Left cardiac atrium (tissue), 4 donors: ENCODE data around the gene FCAMR. TPM values are rescaled to one million over a fixed set of nuclear protein-coding genes. Genes with fewer than 3 reads are reported as not detected.

Experiments
- ATAC-seq, 2 donors: fragments of 200-7000 bp; cut with Tn5 transposase; one replicate each; pipeline ENCODE4 v1.9.1; 2020; ENCODE audit warnings: mild to moderate bottlenecking in 2 of 2, moderate library complexity in 2 of 2
- DNase-seq: peaks from one replicate; pipeline ENCODE4 v3.0.0-alpha.2; 2020
- intact Hi-C, 2 donors: fragments of 100-400 bp; cut with DNase I; formaldehyde crosslinking; loops; one replicate each; pipeline versions ENCODE4 v1.14.1 to v1.15.1; 2022 to 2023
- total RNA-seq, 2 donors: library from RNA; stranded (reverse); fragmentation: NEBNext Ultra II Directional; extraction: Animal tissue kit (Norgen Biotek cat#: 25700); gene quantifications; one replicate each; pipeline ENCODE4 v1.2.1, GENCODE V29; 2021
- donor health status: DM: no; HTN: yes; CAD: no.
- donor health status: DM: no; HTN: yes; CAD: no; lungs with severe emphysema.
- donor health status: DM: yes; HTN: yes; CAD: no.
- donor health status: Dilated cardiomyopathy.

The FCAMR gene
- total RNA-seq, 2 donors from 2014 or later, result not detected

- DNase-seq (no peak), ATAC-seq (peak; percentile 31 to 43)
- intact Hi-C loops, result no loop called here
These were observed 48.4 kb downstream of the FCAMR start, which contains the start of gene FCMR for GRCh38 chr1:206921772-206922265. Gene FCMR, minus strand, starts transcription at chr1:206921941. Its CDS starts 87 bp downstream, at chr1:206921854.

- no peak for ATAC-seq
- no peak for DNase-seq
- intact Hi-C loops, result loop anchor here (10.0 kb wide), 3 partner anchors 173 to 433 kb away; no protein-coding TSS in a partner anchor
These were observed 52.2 kb downstream of the FCAMR start for GRCh38 chr1:206918076-206918475.

GRCh38 chr1:206916000-206916709 lies 54.1 kb downstream of the FCAMR start:
- no peak for ATAC-seq
- DNase-seq, result no peak
- intact Hi-C loops, result loop anchor here (10.0 kb wide), 3 partner anchors 171 to 431 kb away; no protein-coding TSS in a partner anchor

- DNase-seq (no peak), ATAC-seq (no peak)
- intact Hi-C loops, result loop anchor here (10.0 kb wide), 3 partner anchors 170 to 430 kb away; no protein-coding TSS in a partner anchor
These were observed 55.1 kb downstream of the FCAMR start for GRCh38 chr1:206915030-206915735.

GRCh38 chr1:206913766-206914537 lies 56.3 kb downstream of the FCAMR start:
- no peak for ATAC-seq
- intact Hi-C loops, result loop anchor here (5.0 to 10.0 kb wide), 6 partner anchors 47 to 429 kb away; partner anchors contain the start of gene IL20 (in 1 of the 2)
- no peak for DNase-seq

- DNase-seq (peak; percentile 53), ATAC-seq (peak; percentile 51 to 70)
- intact Hi-C loops, result loop anchor here (5.0 to 10.0 kb wide), 6 partner anchors 45 to 428 kb away; partner anchors contain the start of gene IL20 (in 1 of the 2)
These were observed 57.7 kb downstream of the FCAMR start for GRCh38 chr1:206912445-206913095.

- intact Hi-C loops, result loop anchor here (2.0 to 10.0 kb wide), 7 partner anchors 44 to 426 kb away; partner anchors contain the start of gene IL20 (in 1 of the 2)
- peak; percentile 21 to 51 for ATAC-seq
- DNase-seq, result no peak
These were observed 59.1 kb downstream of the FCAMR start for GRCh38 chr1:206911064-206911663.

- ATAC-seq, result peak; percentile 29 to 75
- intact Hi-C loops, result loop anchor here (2.0 to 10.0 kb wide), 7 partner anchors 43 to 425 kb away; partner anchors contain the start of gene IL20 (in 1 of the 2)
- peak; percentile 37 for DNase-seq
These were observed 60.4 kb downstream of the FCAMR start for GRCh38 chr1:206909883-206910318.

- intact Hi-C loops, result no loop called here
- DNase-seq, result peak; percentile 79
- ATAC-seq, result peak; percentile 69 to 80
These were observed 60.9 kb downstream of the FCAMR start for GRCh38 chr1:206909161-206909882.

GRCh38 chr1:206908038-206908437 lies 62.2 kb downstream of the FCAMR start:
- intact Hi-C loops, result no loop called here
- DNase-seq (no peak), ATAC-seq (no peak)

Other genes starting within 250 kb of the FCAMR start
- not detected for gene IL19, start 199.7 kb downstream of the FCAMR start, total RNA-seq
- 1 to 10 TPM; 1.9 to 5.1 TPM for gene IL10, start 198.0 kb downstream of the FCAMR start, total RNA-seq
- not detected for gene IL20, start 104.8 kb downstream of the FCAMR start, total RNA-seq
- not detected for gene IL24, start 73.0 kb downstream of the FCAMR start, total RNA-seq
- 1 to 10 TPM; 3.2 to 4.5 TPM for gene FCMR, start 48.5 kb downstream of the FCAMR start, total RNA-seq
- under 1 TPM; 0.06 to 0.16 TPM for gene PIGR, start 24.0 kb downstream of the FCAMR start, total RNA-seq
- gene C1orf116, start 62.3 kb upstream of the FCAMR start, total RNA-seq, result under 1 TPM; 0.06 to 0.10 TPM
- gene YOD1, start 80.7 kb upstream of the FCAMR start, total RNA-seq, result 1 to 10 TPM; 3.4 to 5.9 TPM
- gene PFKFB2, start 82.8 kb upstream of the FCAMR start, total RNA-seq, result 10 to 100 TPM; 28.2 to 42.8 TPM
- 1 to 10 TPM in 1 of 2 donors, not detected in 1; 2.4 TPM for gene C4BPB, start 118.4 kb upstream of the FCAMR start, total RNA-seq
- gene C4BPA, start 133.8 kb upstream of the FCAMR start, total RNA-seq, result not detected